Glutamatergic neuron (in vitro differentiated cells): ENCODE measurements around the gene TAB2. TPM values are rescaled to one million over a fixed set of nuclear protein-coding genes. Genes with fewer than 3 reads are reported as not detected.

Source experiments
- DNase-seq: peaks from one replicate; pipeline ENCODE4 v3.0.0; 2022
- H3K27ac Mint-ChIP-seq: one replicate; pipeline ENCODE4 v1.8.0; 2020; ENCODE audit warnings: mild to moderate bottlenecking, mixed read lengths, inconsistent platforms; ENCODE audit not compliant: unreplicated experiment
- H3K27me3 Mint-ChIP-seq: one replicate; pipeline ENCODE4 v1.8.0; 2020; ENCODE audit warnings: mild to moderate bottlenecking, moderate library complexity, mixed read lengths, inconsistent platforms; ENCODE audit not compliant: unreplicated experiment
- H3K36me3 Mint-ChIP-seq: one replicate; pipeline ENCODE4 v1.8.0; 2020; ENCODE audit warnings: mild to moderate bottlenecking, mixed read lengths, inconsistent platforms; ENCODE audit not compliant: unreplicated experiment
- H3K4me1 Mint-ChIP-seq: one replicate; pipeline ENCODE4 v1.8.0; 2020; ENCODE audit warnings: mild to moderate bottlenecking, low read depth, mixed read lengths, inconsistent platforms; ENCODE audit not compliant: unreplicated experiment
- H3K4me3 Mint-ChIP-seq: one replicate; pipeline ENCODE4 v1.8.0; 2020; ENCODE audit warnings: mild to moderate bottlenecking, mixed read lengths, inconsistent platforms; ENCODE audit not compliant: unreplicated experiment
- H3K9me3 Mint-ChIP-seq: one replicate; pipeline ENCODE4 v1.8.0; 2020; ENCODE audit warnings: mild to moderate bottlenecking, moderate library complexity, mixed read lengths, inconsistent platforms; ENCODE audit not compliant: unreplicated experiment
- long read RNA-seq: library from polyadenylated mRNA; unstranded; transcript quantifications from one replicate; pipeline ENCODE4 v2.0.0, GENCODE V29; 2020; ENCODE audit not compliant: unreplicated experiment
- total RNA-seq: library from RNA; stranded (reverse); fragmentation: NEBNext Ultra II Directional; extraction: Animal tissue kit (Norgen Biotek cat#: 25700); gene quantifications from one replicate; pipeline ENCODE4 v1.2.1, GENCODE V29; 2021; ENCODE audit not compliant: unreplicated experiment
- TF ChIP-seq, protein P1 (sequence below): fragments of 200-600 bp; sonication (generic); IDR thresholded peaks from one replicate; pipeline ENCODE4 v1.5.0; 2021; ENCODE audit not compliant: partially characterized antibody, unreplicated experiment

Gene TAB2
- total RNA-seq = 39.3 TPM
- long read RNA-seq = 0 reads

DNA sequence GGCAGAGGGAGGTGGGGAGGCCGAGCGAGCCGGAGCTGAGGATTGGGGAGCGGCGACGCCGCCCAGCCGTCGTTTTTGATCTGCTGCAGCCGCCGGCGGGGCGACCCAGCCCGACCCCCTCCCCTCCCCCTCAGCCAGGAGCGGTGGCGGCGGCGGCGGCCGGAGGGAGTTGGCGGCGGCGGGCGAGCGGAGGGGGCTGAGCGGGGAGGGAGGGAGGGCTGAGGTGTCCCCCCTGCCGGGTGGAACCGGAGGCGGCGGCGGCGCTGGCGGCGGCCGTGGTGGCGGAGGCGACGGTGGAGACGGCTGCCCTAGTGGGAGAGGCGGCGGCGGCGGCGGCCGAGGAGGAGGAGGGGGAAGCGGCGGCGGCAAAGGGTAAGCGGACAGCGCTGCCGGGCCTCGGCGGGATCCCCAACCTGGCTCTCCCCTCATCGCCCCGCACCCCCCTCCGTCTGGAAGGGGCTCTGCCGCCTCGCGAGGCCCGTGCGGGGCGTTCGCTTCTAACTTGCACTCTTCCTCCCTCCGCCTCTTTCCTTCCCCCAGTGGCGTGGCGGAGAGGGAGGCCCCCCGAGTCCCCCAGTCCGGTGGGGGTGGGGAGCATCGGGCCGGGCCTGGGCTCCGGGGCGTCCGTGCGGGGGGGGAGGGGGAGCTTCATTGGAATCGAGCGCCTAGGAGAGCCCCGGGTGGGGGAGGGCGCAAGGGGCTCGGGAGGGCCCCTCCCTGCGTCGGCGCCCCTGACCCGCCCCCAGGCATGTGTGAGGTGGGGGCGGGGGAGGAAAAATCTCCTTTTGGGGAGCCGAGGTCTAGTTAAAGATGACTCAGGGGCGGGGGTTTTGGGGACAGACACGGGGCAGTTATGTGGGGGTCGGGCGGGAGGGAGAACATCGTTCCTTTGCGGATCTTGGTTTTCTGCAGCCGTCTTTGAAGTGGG lies at the start of gene TAB2:
TAB2 (plus strand) TSS at position 69 of the 928 bp plus-strand sequence. CDS start 52,286 bp downstream, outside the sequence.
- Mint-ChIP-seq H3K9me3 (peaks cover 10% of the 10 kb centered on the region), H3K27ac (peak within 1 kb of the TSS; percentile 86), H3K4me3 (peak within 1 kb of the TSS; percentile 89), H3K36me3 (no peaks in the 10 kb centered on the region), H3K4me1 (peaks cover 23% of the 10 kb centered on the region), H3K27me3 (no peaks in the 10 kb centered on the region)
- TF ChIP-seq, protein P1, sequence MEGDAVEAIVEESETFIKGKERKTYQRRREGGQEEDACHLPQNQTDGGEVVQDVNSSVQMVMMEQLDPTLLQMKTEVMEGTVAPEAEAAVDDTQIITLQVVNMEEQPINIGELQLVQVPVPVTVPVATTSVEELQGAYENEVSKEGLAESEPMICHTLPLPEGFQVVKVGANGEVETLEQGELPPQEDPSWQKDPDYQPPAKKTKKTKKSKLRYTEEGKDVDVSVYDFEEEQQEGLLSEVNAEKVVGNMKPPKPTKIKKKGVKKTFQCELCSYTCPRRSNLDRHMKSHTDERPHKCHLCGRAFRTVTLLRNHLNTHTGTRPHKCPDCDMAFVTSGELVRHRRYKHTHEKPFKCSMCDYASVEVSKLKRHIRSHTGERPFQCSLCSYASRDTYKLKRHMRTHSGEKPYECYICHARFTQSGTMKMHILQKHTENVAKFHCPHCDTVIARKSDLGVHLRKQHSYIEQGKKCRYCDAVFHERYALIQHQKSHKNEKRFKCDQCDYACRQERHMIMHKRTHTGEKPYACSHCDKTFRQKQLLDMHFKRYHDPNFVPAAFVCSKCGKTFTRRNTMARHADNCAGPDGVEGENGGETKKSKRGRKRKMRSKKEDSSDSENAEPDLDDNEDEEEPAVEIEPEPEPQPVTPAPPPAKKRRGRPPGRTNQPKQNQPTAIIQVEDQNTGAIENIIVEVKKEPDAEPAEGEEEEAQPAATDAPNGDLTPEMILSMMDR = no peak
- peak; percentile 74 for DNase-seq

DNA sequence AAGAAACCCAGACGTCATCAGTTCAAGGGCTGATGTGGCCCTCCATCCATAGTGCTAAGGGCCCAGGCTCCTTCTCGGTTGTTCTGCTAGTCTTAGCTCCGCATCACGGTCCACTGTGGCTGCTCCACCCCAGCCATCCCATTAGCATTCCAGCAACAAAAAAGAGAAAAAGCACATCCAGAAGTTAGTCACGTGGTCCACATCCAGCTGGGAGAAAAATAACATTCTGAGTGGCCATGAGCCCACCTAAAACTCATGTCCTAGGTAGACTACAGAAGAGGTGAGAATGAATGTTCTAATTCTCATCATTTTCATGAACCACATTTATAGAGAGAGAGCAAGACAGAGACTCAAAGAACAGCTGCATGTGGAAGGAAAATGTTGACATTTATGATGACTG lies 49.4 kb upstream of the TAB2 start:
- Mint-ChIP-seq H3K4me3 (no peak overlapping the region), H3K27ac (no peak overlapping the region), H3K4me1 (no peaks in the 10 kb centered on the region)

GRCh38 chr6:149268768-149269167 lies 48.7 kb upstream of the TAB2 start:
- no peak overlapping the region for H3K27ac Mint-ChIP-seq
- no peaks in the 10 kb centered on the region for H3K36me3 Mint-ChIP-seq
- no peaks in the 10 kb centered on the region for H3K27me3 Mint-ChIP-seq
- TF ChIP-seq, protein P1 = no peak
- H3K9me3 Mint-ChIP-seq = no peaks in the 10 kb centered on the region
- no peak overlapping the region for H3K4me3 Mint-ChIP-seq
- no peak for DNase-seq
- no peaks in the 10 kb centered on the region for H3K4me1 Mint-ChIP-seq

More for the DNA sequence above, 49.4 kb upstream of the TAB2 start:
- H3K9me3 Mint-ChIP-seq = no peaks in the 10 kb centered on the region
- no peaks in the 10 kb centered on the region for H3K27me3 Mint-ChIP-seq
- TF ChIP-seq, protein P1 = no peak
- no peak for DNase-seq
- H3K36me3 Mint-ChIP-seq = no peaks in the 10 kb centered on the region

- H3K9me3 Mint-ChIP-seq = no peaks in the 10 kb centered on the region
- no peaks in the 10 kb centered on the region for H3K4me1 Mint-ChIP-seq
- DNase-seq = no peak
- TF ChIP-seq, protein P1 = no peak
- H3K27ac Mint-ChIP-seq = no peak overlapping the region
- no peak overlapping the region for H3K4me3 Mint-ChIP-seq
- H3K36me3 Mint-ChIP-seq = no peaks in the 10 kb centered on the region
- H3K27me3 Mint-ChIP-seq = no peaks in the 10 kb centered on the region
Observed at GRCh38 chr6:149270616-149271015, 46.9 kb upstream of the TAB2 start.
